Kidney (tissue), 14 donors: ENCODE data around the gene TIGD3. TPM values are rescaled to one million over a fixed set of nuclear protein-coding genes. Genes with fewer than 3 reads are reported as not detected.
A peak's percentile ranks its signal among the peaks of the same experiment; 100 is the strongest.

Source experiments
- DNase-seq, 5 donors: peaks; one replicate each; pipeline ENCODE4 v3.0.0-alpha.2; 2013 to 2020
- FAIRE-seq: peaks from 2 replicates; lab custom pipeline; 2012; peaks lifted over from hg19 to GRCh38; lab: Jason Lieb, UNC
- H3K27ac ChIP-seq, 2 donors: one replicate each; pipeline ENCODE4 v1.7.0; 2013; ENCODE audit warnings: low read depth in 2 of 2, low read length in 2 of 2, inconsistent platforms in 1 of 2
- H3K27me3 ChIP-seq: one replicate; pipeline ENCODE4 v1.7.1; 2013; ENCODE audit warnings: low read length, inconsistent platforms; ENCODE audit not compliant: control insufficient read depth, insufficient read depth
- H3K36me3 ChIP-seq, 3 donors: one replicate each; pipeline versions ENCODE4 v1.7.0 to v1.7.1; 2013; ENCODE audit warnings: low read length in 3 of 3, control low read depth in 1 of 3, inconsistent platforms in 1 of 3; ENCODE audit not compliant: insufficient read depth in 3 of 3, control insufficient read depth in 2 of 3
- H3K4me1 ChIP-seq, 3 donors: one replicate each; pipeline versions ENCODE4 v1.7.0 to v1.7.1; 2013; ENCODE audit warnings: low read length in 3 of 3, inconsistent platforms in 1 of 3, low read depth in 1 of 3; ENCODE audit not compliant: control insufficient read depth in 2 of 3, insufficient read depth in 2 of 3
- H3K4me3 ChIP-seq, 3 donors: one replicate each; pipeline versions ENCODE4 v1.7.0 to v1.8.1; 2013; ENCODE audit warnings: low read length in 3 of 3, control low read depth in 1 of 3, inconsistent platforms in 1 of 3
- H3K9ac ChIP-seq, 3 donors: one replicate each; pipeline versions ENCODE4 v1.7.0 to v1.7.1; 2013; ENCODE audit warnings: low read length in 3 of 3, control low read depth in 1 of 3, inconsistent platforms in 1 of 3
- H3K9me3 ChIP-seq, 3 donors: one replicate each; pipeline versions ENCODE4 v1.7.0 to v1.7.1; 2013; ENCODE audit warnings: low read length in 3 of 3, control low read depth in 1 of 3, inconsistent platforms in 1 of 3; ENCODE audit not compliant: control insufficient read depth in 2 of 3, insufficient read depth in 1 of 3
- CTCF ChIP-seq: IDR thresholded peaks from 3 replicates; pipeline ENCODE4 v1.5.1; 2012; ENCODE audit warnings: mild to moderate bottlenecking, moderate library complexity, borderline replicate concordance; ENCODE audit not compliant: insufficient read depth; ENCODE audit errors: extremely low read depth
- intact Hi-C: fragments of 100-400 bp; cut with DNase I; formaldehyde crosslinking; loops from one replicate; pipeline ENCODE4 v1.11.1; 2022
- polyA plus RNA-seq: library from polyadenylated mRNA; stranded (reverse); fragments of 350-450 nt; fragmentation: Illumina TruSeq; extraction: RNeasy Lipid Tissue Mini Kit (QIAGEN cat#74804); gene quantifications from one replicate; pipeline ENCODE4 v1.2.3, GENCODE V29; 2014; ENCODE audit warnings: low read depth, low replicate concordance; ENCODE audit not compliant: insufficient read depth
- total RNA-seq: library from RNA; stranded (reverse); fragmentation: NEBNext Ultra II Directional; extraction: Animal tissue kit (Norgen Biotek cat#: 25700); gene quantifications from one replicate; pipeline ENCODE4 v1.2.1, GENCODE V29; 2021
- donor health status: control.
- donor health status: control.
- donor health status: control.
- donor health status: control.
- donor health status: control.
- donor health status: DM: yes; HTN: yes; CAD: no.
- donor health status: Normal renal cell carcinoma (clear cell type).

Gene TIGD3
- total and polyA plus RNA-seq, 2 donors from 2014 or later: 0.19 to 0.95 TPM

GRCh38 chr11:65396769-65397745 is 42.5 kb downstream of the TIGD3 start:
- H3K4me1 ChIP-seq: peaks cover 0 to 3% (median 0%) of the 10 kb centered on the region in 3 donors
- no peak for TF ChIP-seq CTCF
- no peaks in the 10 kb centered on the region for H3K27me3 ChIP-seq
- H3K36me3 ChIP-seq: peaks cover 0 to 14% (median 7%) of the 10 kb centered on the region in 3 donors
- DNase-seq: peak in 1 of 5 donors; percentile 69
- no peak for FAIRE-seq
- H3K9ac ChIP-seq: no peak overlapping the region
- H3K4me3 ChIP-seq: no peak overlapping the region
- no peaks in the 10 kb centered on the region for H3K9me3 ChIP-seq
- intact Hi-C loops: no loop called here
- H3K27ac ChIP-seq: no peak overlapping the region

GRCh38 chr11:65398362-65398910 is 43.9 kb downstream of the TIGD3 start:
- Histone ChIP-seq H3K36me3 (peaks cover 0 to 13% (median 5%) of the 10 kb centered on the region in 3 donors), H3K4me1 (no peaks in the 10 kb centered on the region), H3K27me3 (no peaks in the 10 kb centered on the region), H3K9me3 (no peaks in the 10 kb centered on the region), H3K4me3 (no peak overlapping the region), H3K9ac (no peak overlapping the region), H3K27ac (no peak overlapping the region)
- peak in 3 of 5 donors; percentile 74 to 81 (median 81) for DNase-seq
- no peak for TF ChIP-seq CTCF
- intact Hi-C loops: no loop called here
- FAIRE-seq: no peak

GRCh38 chr11:65399249-65399648 is 44.7 kb downstream of the TIGD3 start:
- peaks cover 0 to 10% (median 5%) of the 10 kb centered on the region in 3 donors for H3K36me3 ChIP-seq
- H3K4me1 ChIP-seq: no peaks in the 10 kb centered on the region
- intact Hi-C loops: no loop called here
- H3K4me3 ChIP-seq: no peak overlapping the region
- H3K9me3 ChIP-seq: no peaks in the 10 kb centered on the region
- FAIRE-seq (no peak), DNase-seq (no peak)
- no peak for TF ChIP-seq CTCF
- no peak overlapping the region for H3K9ac ChIP-seq
- H3K27me3 ChIP-seq: no peaks in the 10 kb centered on the region
- H3K27ac ChIP-seq: no peak overlapping the region
